Esophagus mucosa (tissue), 1 donor: Measurements from ENCODE around the gene UBL3. TPM values are rescaled to one million over a fixed set of nuclear protein-coding genes. Genes with fewer than 3 reads are reported as not detected.

ENCODE experiments used
- ATAC-seq: fragments of 200-7000 bp; cut with Tn5 transposase; one replicate; pipeline ENCODE4 v1.9.1; 2020
- total RNA-seq: library from RNA; stranded (reverse); gene quantifications from one replicate; pipeline ENCODE4 v1.2.4, GENCODE V29; 2023
- donor health status: DM: yes; HTN: yes; CAD: no.

The UBL3 gene
- total RNA-seq, 1 donor from 2014 or later: 22.4 TPM

- ATAC-seq: no peak
These were observed 6.0 kb upstream of the UBL3 start for GRCh38 chr13:29856426-29856825.

- peak; percentile 48 for ATAC-seq
These were observed 5.4 kb upstream of the UBL3 start for GRCh38 chr13:29855784-29856183.

GRCh38 chr13:29855009-29855408, 4.6 kb upstream of the UBL3 start:
- no peak for ATAC-seq

GRCh38 chr13:29853131-29853530, 2.7 kb upstream of the UBL3 start:
- no peak for ATAC-seq

GRCh38 chr13:29852472-29853054, 2.1 kb upstream of the UBL3 start:
- ATAC-seq: no peak

DNA sequence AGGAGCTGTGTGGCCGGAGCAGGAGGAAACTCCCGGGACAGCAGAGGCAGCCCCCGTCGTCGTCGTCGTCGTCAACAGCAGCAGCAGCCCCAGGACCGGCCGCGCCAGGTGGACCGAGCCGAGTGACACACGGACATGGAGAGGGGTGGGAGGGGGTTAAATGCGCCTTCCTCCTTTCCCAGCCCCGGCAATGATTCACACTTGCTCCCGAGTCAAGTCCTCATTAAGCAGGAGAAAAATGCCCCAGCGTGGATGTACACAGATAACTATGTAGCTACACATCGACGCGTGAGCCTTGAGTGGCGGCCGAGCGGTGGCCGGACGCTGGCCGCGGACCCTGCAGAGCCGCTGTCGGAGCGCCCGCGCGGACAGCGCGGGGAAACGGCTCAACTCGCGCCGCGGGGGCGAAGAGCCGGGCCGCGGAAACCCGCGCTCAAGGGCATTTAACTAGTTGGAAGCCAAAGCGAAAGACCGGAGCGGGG, 645 bp downstream of the UBL3 start:
- peak; percentile 65 for ATAC-seq

DNA sequence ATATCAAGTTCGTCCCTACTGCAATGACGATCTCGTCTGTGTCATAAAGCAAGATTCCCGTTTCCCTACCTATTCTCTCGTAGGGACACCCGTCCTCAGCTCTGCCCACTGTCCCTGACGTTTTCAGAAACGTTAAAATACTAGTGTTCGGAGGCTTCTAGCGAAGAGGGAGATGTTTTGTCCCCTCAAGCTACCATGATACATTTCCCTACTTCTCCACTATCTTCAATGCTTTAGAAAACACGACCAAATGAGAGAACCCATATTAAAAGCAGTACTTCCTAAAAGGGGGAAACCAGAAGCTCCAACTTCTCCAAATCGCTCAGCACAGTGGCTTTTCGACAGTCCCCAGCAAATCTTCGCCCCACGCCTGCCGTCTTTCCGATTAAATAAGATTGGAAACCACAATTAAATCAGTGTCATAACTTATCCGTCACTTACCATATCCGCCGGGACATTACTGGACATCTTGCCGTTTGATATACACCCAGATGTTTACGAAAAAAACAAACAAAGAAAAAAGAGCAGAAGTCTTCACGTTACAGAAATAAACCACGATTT, 1.3 kb downstream of the UBL3 start:
- ATAC-seq: no peak

DNA sequence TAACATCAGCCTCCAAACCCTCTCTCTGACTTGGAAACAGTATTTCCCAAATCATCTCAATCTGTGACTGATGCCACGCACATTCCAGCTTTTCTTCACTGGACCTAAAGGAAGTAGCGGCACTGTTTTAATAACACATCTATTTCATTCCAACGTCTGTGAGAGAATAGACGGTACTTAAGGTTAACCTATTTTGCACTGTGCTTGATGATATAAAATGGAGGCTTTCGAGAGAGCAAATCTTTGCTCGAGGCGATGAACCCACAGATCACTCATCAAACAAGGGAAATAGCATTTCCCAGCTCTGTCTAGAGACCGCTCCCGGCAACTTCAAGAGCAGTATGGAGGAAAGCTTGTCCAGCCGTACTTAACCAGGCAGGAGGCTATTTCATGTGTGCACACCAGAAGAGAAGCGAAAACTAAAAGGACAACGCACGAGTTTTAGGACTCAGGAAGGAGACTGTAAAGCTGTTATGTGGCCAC, 2.9 kb downstream of the UBL3 start:
- ATAC-seq: no peak

DNA sequence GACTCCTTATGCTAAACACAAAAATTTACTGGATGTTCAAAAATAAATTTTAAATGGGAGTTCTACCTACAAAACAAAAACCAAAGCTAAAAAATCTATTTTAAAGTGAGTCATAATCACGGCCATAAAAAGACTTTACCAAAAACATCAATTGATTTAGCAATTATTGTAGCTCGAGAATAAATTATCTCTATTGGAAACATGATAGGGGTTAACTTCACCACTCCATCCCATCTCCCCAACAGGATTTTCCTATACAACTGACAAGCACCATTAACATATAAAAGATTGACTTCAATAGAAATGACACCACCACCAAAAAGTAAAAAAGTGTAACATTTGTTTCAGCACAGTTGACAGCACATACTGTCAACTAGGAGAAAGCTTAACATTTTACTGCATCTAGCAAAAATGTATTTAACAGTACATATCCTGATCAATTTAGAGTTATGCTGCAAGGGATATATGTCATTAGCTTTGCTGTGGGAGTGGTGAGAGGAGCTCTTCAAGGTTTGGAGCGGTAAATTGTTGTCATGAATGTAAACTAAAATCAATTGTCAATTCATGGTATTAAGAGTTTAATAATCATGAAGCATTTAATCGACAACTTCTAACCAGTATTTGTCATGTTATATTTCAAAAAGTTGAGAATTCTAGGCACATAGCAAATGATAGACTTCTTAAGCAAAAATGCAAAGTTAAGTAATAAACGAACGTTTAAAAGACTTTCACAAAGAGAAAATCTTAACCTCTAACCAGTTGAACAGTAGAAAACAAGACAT, 3.8 kb downstream of the UBL3 start:
- ATAC-seq: no peak

GRCh38 chr13:29845440-29846056, 4.9 kb downstream of the UBL3 start:
- ATAC-seq: no peak

- ATAC-seq: no peak
These were observed 6.0 kb downstream of the UBL3 start for GRCh38 chr13:29844441-29844840.

- no peak for ATAC-seq
These were observed 9.8 kb downstream of the UBL3 start for GRCh38 chr13:29840585-29840984.

- ATAC-seq: no peak
These were observed 14.9 kb downstream of the UBL3 start for GRCh38 chr13:29835280-29836061.

DNA sequence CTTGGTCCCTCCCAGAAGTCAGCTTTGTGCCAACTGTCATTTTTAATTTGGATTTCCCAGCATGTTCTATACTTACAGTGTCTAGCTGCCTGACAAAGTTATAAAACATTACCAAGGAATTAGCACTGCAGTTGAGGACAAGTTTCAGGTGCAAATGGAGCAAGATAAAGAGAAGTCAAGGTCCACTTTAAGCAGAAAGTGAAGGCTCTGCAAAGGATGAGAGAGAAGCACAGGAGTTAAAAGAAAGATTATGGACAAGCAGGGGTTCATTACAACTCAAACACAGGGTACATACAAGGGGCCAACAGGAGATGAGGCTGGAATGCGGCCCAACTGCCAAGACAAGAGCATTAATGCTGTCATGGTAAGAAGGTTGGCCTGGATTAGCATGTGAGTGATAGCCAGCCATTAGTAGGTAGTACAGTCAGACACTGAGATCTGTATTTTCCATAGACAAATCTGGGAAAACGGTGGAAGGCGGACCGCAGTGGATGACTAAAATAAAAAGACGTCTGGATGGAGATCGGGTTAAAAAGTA, 17.6 kb downstream of the UBL3 start:
- no peak for ATAC-seq

- ATAC-seq: no peak
These were observed 20.4 kb downstream of the UBL3 start for GRCh38 chr13:29830000-29830399.

- ATAC-seq: no peak
These were observed 31.3 kb downstream of the UBL3 start for GRCh38 chr13:29819143-29819542.

- ATAC-seq: no peak
These were observed 32.6 kb downstream of the UBL3 start for GRCh38 chr13:29817604-29818378.

DNA sequence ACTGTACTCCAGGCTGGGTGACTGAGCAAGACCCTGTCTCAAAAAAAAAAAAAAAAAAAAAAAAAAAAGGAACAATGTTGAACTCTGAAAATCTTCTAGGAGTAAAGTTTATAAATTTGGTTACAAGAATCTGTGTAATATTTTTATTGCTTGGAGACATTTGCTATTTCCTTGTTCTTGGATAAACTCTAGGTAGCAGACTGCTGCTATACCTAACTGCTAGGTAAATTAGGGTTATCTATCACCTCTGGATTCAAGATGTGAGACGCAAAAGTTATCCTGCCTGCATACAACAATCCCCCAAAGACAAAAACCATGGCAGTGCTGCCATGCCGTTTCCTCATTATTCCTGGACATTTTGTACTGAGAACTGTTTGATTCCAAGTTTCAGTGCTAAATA, 33.7 kb downstream of the UBL3 start:
- no peak for ATAC-seq

DNA sequence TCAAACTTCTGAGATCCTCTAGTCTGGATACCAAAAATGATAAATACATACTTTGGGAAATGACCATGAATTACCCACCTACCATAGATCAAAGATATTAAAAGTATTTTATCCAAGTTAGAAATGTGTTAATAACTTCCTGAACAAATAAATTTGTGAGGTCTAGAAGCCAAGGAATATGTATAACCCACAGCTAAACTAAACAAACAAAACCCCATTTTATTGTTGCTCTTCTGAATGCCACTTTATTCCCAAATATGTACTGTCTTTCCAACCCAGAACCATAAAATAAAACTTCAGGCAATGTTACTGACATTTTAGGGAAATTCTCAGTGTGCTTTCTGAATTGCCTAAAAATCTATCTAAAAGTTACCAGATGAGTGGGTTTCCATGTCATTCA, 35.1 kb downstream of the UBL3 start:
- no peak for ATAC-seq

DNA sequence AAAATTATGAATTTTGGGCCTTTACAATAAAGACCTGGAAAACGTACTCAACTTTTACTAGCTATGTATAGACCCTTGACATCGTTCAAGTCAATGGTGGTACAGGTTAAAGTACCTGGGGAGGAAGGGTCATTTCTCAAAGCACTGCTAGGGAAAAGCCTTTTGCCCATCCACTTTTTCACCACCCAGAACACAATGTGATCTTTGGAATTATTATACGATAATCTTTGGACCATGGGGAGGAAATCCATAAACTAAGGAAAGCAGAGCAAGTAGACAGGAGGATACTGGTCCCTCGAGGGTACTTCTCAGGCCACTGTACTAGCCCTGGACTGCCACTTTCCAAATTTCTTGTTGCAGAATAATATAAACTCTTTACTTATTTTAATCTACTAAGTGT, 39.5 kb downstream of the UBL3 start:
- no peak for ATAC-seq

DNA sequence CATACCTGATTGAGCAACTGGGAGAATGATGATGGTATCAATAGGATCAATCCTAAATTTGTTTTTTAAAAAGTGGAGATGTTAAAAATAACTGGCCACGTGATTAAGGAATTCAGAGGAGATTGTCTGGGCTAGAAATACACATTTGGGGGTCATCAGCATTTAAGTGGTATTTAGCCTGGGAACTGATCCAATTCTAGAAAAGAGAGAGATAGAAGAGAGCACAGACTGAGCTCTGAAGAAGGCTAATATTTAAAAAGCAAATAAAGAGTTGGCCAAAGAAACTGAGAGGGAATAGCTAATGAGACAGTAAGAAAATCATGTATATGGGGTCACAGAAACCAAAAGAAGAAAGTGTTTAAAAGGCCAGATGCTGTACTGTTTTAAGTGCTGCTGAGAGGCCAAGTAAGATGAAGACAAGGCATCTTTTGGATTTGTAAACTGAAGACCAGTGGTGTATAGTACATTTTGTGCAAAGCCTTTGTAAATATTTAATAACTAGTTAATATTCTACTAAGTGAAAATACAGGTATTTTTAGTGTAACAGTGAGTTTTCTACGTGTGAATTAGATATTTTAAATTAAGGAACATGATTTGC, 40.2 kb downstream of the UBL3 start:
- no peak for ATAC-seq
